Adrenal gland (tissue), 5 donors: Measurements from ENCODE around the gene LRRC46.

ENCODE experiments used
- POLR2A ChIP-seq, 2 donors: fragments of 450-650 bp; IDR thresholded peaks; one replicate each; pipeline ENCODE4 v1.6.1; 2017; ENCODE audit warnings: antibody characterized with exemption in 2 of 2, mild to moderate bottlenecking in 2 of 2, moderate library complexity in 1 of 2
- TF ChIP-seq, protein P1 (sequence below), 6 experiments: fragments of 450-650 bp in 4 of 6; fragments of 200-600 bp in 2 of 6; sonication (generic) in 1 of 6; IDR thresholded peaks; 1 replicate in 5 of 6; 2 replicates in 1 of 6; pipeline versions ENCODE4 v1.5.1 to v1.8.0; 2016 to 2021; ENCODE audit warnings: antibody characterized with exemption in 6 of 6, mild to moderate bottlenecking in 2 of 6, moderate library complexity in 1 of 6
- donor health status: DM: no; HTN: no; CAD: no.

DNA sequence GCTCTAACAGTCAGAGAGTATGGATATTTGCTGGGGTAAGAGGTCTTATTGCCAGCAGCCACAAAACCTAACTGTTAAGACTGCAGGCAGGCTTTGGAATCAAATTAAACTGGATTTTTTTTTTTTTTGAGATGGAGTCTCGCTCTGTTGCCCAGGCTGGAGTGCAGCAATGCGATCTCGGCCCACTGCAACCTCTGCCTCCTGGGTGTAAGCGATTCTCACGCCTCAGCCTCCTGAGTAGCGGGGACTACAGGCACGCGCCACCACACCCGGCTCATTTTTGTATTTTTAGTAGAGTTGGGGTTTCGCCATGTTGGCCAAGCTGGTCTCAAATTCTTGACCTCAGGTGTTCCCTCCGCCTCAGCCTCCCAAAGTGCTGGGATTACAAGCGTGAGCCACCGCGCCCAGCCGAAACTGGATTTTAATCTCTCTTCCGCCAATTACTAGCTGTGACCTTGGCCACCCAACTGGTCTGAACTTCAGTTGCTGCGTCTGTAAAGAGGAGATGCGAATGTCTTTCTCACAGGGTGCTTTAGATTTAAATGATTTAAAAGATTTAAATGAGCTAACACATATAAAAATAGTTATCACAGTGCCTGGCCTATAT lies 971 bp upstream of the LRRC46 start:
- TF ChIP-seq, protein P1, sequence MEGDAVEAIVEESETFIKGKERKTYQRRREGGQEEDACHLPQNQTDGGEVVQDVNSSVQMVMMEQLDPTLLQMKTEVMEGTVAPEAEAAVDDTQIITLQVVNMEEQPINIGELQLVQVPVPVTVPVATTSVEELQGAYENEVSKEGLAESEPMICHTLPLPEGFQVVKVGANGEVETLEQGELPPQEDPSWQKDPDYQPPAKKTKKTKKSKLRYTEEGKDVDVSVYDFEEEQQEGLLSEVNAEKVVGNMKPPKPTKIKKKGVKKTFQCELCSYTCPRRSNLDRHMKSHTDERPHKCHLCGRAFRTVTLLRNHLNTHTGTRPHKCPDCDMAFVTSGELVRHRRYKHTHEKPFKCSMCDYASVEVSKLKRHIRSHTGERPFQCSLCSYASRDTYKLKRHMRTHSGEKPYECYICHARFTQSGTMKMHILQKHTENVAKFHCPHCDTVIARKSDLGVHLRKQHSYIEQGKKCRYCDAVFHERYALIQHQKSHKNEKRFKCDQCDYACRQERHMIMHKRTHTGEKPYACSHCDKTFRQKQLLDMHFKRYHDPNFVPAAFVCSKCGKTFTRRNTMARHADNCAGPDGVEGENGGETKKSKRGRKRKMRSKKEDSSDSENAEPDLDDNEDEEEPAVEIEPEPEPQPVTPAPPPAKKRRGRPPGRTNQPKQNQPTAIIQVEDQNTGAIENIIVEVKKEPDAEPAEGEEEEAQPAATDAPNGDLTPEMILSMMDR (IDR thresholded peaks at IDR 0.05) = no peak
- no peak for TF ChIP-seq POLR2A (IDR thresholded peaks at IDR 0.05)
